ENCODE measurements around the gene FAM170B. TPM values are rescaled to one million over a fixed set of nuclear protein-coding genes. Genes with fewer than 3 reads are reported as not detected.

FAM170B gene
- total and polyA plus RNA-seq, 10 donors, result 0.05 to 0.06 TPM; not detected in 8

- H3K27ac ChIP-seq, result no peak overlapping the region
- H3K4me1 ChIP-seq, result peaks cover 0 to 9% (median 0%) of the 10 kb centered on the region in 6 donors
- no peak overlapping the region for H3K4me3 ChIP-seq
- no peak for TF ChIP-seq POLR2AphosphoS5 (IDR thresholded peaks at IDR 0.05)
- no peak for TF ChIP-seq POLR2A (IDR thresholded peaks at IDR 0.05)
- no peak for TF ChIP-seq CTCF (IDR thresholded peaks at IDR 0.05 in 8 of 11, conservative IDR thresholded peaks at IDR 0.05 in 3 of 11)
- 94 to 99% (median 95%) methylated on average over 4 to 17 of the region's 17 CpGs for WGBS, 5 donors
- DNase-seq, result no peak
- peaks cover 0 to 36% (median 0%) of the 10 kb centered on the region in 7 donors for H3K27me3 ChIP-seq (replicated peaks in 1 of 7)
- no peaks in the 10 kb centered on the region for H3K36me3 ChIP-seq
- H3K9me3 ChIP-seq, result no peaks in the 10 kb centered on the region
- intact Hi-C loops (cut with DNase I; ENCODE audit: low total_unique reads), result no loop called here
Measured at GRCh38 chr10:49107111-49107886, 26.5 kb downstream of the FAM170B start.

GRCh38 chr10:49106451-49106850 is 27.4 kb downstream of the FAM170B start:
- no peaks in the 10 kb centered on the region for H3K9me3 ChIP-seq
- no peak overlapping the region for H3K4me3 ChIP-seq
- intact Hi-C loops (cut with DNase I; ENCODE audit: low total_unique reads), result no loop called here
- no peaks in the 10 kb centered on the region for H3K36me3 ChIP-seq
- H3K27ac ChIP-seq, result no peak overlapping the region
- DNase-seq, result no peak
- TF ChIP-seq CTCF (IDR thresholded peaks at IDR 0.05 in 8 of 11, conservative IDR thresholded peaks at IDR 0.05 in 3 of 11) (no peak), POLR2A (IDR thresholded peaks at IDR 0.05) (no peak), POLR2AphosphoS5 (IDR thresholded peaks at IDR 0.05) (no peak)
- H3K4me1 ChIP-seq, result peaks cover 0 to 9% (median 0%) of the 10 kb centered on the region in 6 donors
- WGBS, 5 donors, result 53 to 74% (median 56%) methylated on average over 7 of the region's 7 CpGs
- H3K27me3 ChIP-seq (replicated peaks in 1 of 7), result peaks cover 0 to 30% (median 0%) of the 10 kb centered on the region in 7 donors

GRCh38 chr10:49105076-49105475 is 28.7 kb downstream of the FAM170B start:
- Histone ChIP-seq H3K4me3 (no peak overlapping the region), H3K36me3 (no peaks in the 10 kb centered on the region), H3K4me1 (peaks cover 0 to 6% (median 0%) of the 10 kb centered on the region in 6 donors), H3K27ac (no peak overlapping the region), H3K9me3 (no peaks in the 10 kb centered on the region), H3K27me3 (replicated peaks in 1 of 7) (peaks cover 0 to 19% (median 0%) of the 10 kb centered on the region in 7 donors)
- WGBS, 5 donors, result 77 to 86% (median 80%) methylated on average over 4 of the region's 4 CpGs
- DNase-seq, result no peak
- intact Hi-C loops (cut with DNase I; ENCODE audit: low total_unique reads), result no loop called here
- TF ChIP-seq POLR2A (IDR thresholded peaks at IDR 0.05) (no peak), POLR2AphosphoS5 (IDR thresholded peaks at IDR 0.05) (no peak), CTCF (IDR thresholded peaks at IDR 0.05 in 8 of 11, conservative IDR thresholded peaks at IDR 0.05 in 3 of 11) (no peak)

GRCh38 chr10:49104323-49104722 is 29.5 kb downstream of the FAM170B start:
- no peak overlapping the region for H3K4me3 ChIP-seq
- peaks cover 0 to 6% (median 0%) of the 10 kb centered on the region in 6 donors for H3K4me1 ChIP-seq
- no peak for DNase-seq
- peaks cover 0 to 12% (median 0%) of the 10 kb centered on the region in 7 donors for H3K27me3 ChIP-seq (replicated peaks in 1 of 7)
- intact Hi-C loops (cut with DNase I; ENCODE audit: low total_unique reads), result no loop called here
- TF ChIP-seq POLR2A (IDR thresholded peaks at IDR 0.05) (no peak), CTCF (IDR thresholded peaks at IDR 0.05 in 8 of 11, conservative IDR thresholded peaks at IDR 0.05 in 3 of 11) (no peak), POLR2AphosphoS5 (IDR thresholded peaks at IDR 0.05) (no peak)
- H3K9me3 ChIP-seq, result no peaks in the 10 kb centered on the region
- WGBS, 5 donors, result 85 to 91% (median 87%) methylated on average over 5 of the region's 5 CpGs
- H3K36me3 ChIP-seq, result no peaks in the 10 kb centered on the region
- no peak overlapping the region for H3K27ac ChIP-seq
